HUES48 (cell line): ENCODE measurements around the gene NOD2.

ENCODE experiments used
- H3K27ac ChIP-seq: one replicate; pipeline ENCODE4 v1.7.0; 2013; ENCODE audit warnings: low read depth, low read length, inconsistent platforms
- H3K27me3 ChIP-seq: 2 replicates; pipeline ENCODE4 v1.6.1; 2013; ENCODE audit warnings: mild to moderate bottlenecking, low read length; ENCODE audit not compliant: control insufficient read depth, insufficient read depth
- H3K36me3 ChIP-seq: 2 replicates; pipeline ENCODE4 v1.6.1; 2013; ENCODE audit warnings: low read length; ENCODE audit not compliant: control insufficient read depth, insufficient read depth
- H3K4me1 ChIP-seq: 2 replicates; pipeline ENCODE4 v1.6.1; 2013; ENCODE audit warnings: mild to moderate bottlenecking, low read length; ENCODE audit not compliant: control insufficient read depth, insufficient read depth
- H3K4me3 ChIP-seq: 2 replicates; pipeline ENCODE4 v1.5.1; 2013; ENCODE audit warnings: mild to moderate bottlenecking, low read depth, low read length
- H3K9ac ChIP-seq: 2 replicates; pipeline ENCODE4 v1.6.1; 2013; ENCODE audit warnings: mild to moderate bottlenecking, low read depth, low read length, moderate library complexity
- H3K9me3 ChIP-seq: 2 replicates; pipeline ENCODE4 v1.6.1; 2013; ENCODE audit warnings: low read length; ENCODE audit not compliant: control insufficient read depth, insufficient read depth

The NOD2 gene

DNA sequence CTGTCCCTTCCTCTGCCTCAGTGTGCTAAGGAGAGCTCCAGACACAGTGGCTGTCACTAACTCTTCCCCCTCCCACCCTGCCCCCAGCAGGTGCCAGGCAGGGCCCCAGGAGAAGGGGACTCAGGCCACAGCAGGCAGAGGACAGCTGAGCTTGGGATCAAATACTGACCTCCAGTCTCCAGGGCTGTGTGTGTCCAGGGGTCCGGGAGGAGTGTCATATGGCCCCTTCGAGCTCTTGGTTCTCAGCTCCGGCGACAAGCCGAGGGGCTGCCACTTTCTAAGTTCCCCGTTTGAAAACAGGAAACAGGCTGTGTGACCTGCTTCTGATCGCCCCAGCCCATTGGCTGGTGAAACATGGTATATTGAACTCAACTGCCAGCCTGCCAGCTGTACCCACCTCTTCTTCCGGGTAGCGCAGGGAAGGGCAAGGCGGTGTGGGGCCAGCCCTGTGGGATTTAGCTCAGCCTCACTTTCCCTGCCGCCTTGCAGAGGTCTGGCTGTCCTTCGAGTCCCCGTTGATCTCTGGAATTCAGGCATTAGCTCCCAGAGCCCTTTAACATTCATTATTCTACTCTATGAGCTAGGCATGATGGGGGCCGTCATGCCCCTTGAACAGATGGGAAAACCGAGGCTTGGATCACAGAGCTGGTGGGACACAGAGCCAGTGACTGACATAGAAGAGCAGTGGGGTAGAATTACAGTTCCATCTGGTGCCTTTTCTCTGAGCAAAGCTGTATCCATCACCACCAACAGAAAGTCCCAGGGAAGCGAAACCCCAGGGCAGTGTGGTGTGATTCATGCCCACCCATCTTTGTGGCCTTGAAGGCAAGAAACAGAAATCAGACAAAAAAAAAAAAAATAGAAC lies 12.2 kb upstream of the NOD2 start, which contains the start of gene SNX20:
SNX20 (minus strand) TSS at position 292 of the 865 bp plus-strand sequence. CDS start 3,786 bp downstream, outside the sequence.
- no peak within 1 kb of the TSS for H3K27ac ChIP-seq
- H3K4me1 ChIP-seq, result no peaks in the 10 kb centered on the region
- no peak within 1 kb of the TSS for H3K4me3 ChIP-seq
- H3K9ac ChIP-seq, result no peak within 1 kb of the TSS
- H3K36me3 ChIP-seq, result no peaks in the 10 kb centered on the region
- no peaks in the 10 kb centered on the region for H3K27me3 ChIP-seq
- H3K9me3 ChIP-seq, result no peaks in the 10 kb centered on the region

DNA sequence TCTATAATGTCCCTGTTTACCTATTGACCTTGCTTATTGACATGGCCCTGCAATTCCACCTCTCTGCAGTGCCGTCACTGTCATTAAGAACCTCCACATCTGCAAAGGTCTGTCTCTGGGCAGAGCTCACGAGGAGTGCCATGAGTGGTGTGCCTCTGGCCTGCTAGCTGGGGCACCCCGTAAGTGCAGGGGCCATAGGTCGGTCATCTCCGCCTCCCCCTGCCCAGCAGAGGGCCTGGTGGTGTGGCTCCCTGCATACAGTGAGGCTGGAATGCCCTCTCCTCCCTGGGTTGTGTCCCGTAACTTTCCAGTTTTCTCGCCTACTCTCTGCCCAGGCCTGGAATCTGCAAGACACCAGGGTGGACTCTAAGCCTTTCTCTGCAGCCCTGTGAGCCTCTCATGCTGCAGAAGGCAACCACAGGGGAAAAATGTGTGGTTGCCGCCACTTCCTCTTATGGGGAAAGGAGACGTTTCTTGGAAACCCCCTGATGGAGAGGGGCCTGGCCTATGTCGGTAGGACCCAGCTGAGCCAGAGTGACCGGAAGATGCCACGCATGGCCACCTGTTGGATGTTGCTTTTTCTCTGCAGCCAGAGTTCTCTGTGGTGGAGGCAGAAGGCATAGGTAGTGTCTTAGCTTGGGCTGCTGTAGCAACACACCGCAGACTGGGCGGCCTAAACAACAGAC lies 9.6 kb upstream of the NOD2 start:
- no peak overlapping the region for H3K9ac ChIP-seq
- H3K4me1 ChIP-seq, result no peaks in the 10 kb centered on the region
- no peaks in the 10 kb centered on the region for H3K27me3 ChIP-seq
- no peaks in the 10 kb centered on the region for H3K9me3 ChIP-seq
- no peak overlapping the region for H3K4me3 ChIP-seq
- H3K36me3 ChIP-seq, result no peaks in the 10 kb centered on the region
- H3K27ac ChIP-seq, result no peak overlapping the region

DNA sequence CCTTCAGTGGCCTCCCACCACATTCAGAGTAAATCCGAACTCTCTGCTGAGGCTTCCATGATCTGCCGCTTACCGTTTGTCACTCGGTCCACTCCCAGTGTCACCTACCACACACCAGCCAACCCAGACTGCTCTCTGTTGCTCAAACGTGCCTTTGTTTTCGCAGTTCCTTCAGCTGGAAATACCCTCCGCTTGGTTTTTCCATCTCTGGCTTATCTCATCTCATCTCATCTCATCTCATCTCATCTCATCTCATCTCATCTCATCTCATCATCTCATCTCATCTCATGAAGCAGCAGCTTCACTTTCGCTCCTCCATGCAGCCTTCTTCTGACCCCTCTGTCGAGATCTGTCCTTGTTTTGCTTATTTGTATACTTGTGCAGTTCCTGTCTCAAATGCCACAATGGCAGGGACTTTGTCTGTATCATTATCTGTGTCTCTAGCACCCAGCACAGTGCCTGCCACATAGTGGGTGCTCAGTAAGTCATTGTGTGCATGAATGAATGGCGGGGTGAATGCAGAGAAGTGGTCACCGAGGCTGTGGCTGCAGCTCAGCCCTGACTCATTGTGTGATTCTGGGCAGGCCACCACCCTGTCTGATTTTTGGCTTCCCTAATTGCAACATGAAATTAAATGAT lies 8.5 kb upstream of the NOD2 start:
- H3K9ac ChIP-seq, result no peak overlapping the region
- no peaks in the 10 kb centered on the region for H3K4me1 ChIP-seq
- H3K27ac ChIP-seq, result no peak overlapping the region
- no peak overlapping the region for H3K4me3 ChIP-seq
- H3K27me3 ChIP-seq, result no peaks in the 10 kb centered on the region
- no peaks in the 10 kb centered on the region for H3K36me3 ChIP-seq
- no peaks in the 10 kb centered on the region for H3K9me3 ChIP-seq

DNA sequence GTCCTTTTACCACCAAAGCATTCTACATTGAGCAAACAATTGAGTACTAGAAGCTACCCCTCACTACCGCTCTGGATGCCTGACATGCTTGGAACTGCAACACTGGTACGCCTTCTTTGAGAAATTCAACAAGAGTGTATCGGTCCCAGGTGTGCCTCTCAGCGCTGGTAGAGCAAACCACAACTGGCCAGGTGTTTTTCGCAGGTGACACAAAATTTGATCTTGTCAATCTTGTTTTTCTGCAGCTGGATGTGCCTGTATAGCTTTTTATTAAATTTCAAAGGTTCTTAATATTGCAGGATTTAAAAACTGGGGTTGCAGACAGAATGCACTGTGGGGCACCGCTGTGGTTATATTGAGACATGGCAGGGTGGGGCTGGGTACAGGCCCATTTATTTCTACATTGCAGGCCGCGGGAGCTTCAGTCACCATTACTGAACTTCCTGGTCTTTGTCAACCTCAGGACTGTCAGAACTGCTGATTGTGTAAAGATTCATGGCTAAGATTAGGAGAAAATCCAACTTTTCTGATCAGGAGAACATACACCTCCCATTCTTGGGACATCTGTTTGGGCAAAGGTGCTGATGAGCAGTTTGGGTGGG lies 7.8 kb upstream of the NOD2 start:
- no peaks in the 10 kb centered on the region for H3K36me3 ChIP-seq
- no peak overlapping the region for H3K4me3 ChIP-seq
- H3K27me3 ChIP-seq, result no peaks in the 10 kb centered on the region
- H3K9ac ChIP-seq, result no peak overlapping the region
- no peaks in the 10 kb centered on the region for H3K9me3 ChIP-seq
- no peaks in the 10 kb centered on the region for H3K4me1 ChIP-seq
- H3K27ac ChIP-seq, result no peak overlapping the region

DNA sequence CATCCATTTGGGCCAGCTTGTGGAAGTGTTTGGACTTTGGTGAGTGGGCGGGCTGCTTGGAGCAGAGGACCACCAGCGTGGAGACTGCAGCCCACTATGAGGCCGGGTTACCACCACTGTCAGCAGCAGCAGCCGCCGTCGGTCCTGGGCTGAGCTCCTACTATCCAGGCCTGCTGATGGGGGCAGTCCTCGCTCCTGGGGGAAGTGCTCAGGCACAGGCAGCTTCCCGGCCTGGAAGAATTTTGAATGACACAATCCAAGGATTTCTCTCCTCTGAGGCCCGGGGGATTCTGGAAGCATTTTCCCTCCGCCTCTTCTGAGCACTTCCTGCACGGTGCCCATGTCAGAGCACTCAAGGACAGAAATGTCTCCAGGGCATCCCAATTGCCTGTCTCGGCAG lies 5.3 kb upstream of the NOD2 start:
- H3K4me1 ChIP-seq, result no peaks in the 10 kb centered on the region
- H3K9me3 ChIP-seq, result no peaks in the 10 kb centered on the region
- no peak overlapping the region for H3K4me3 ChIP-seq
- H3K27me3 ChIP-seq, result peaks cover 10% of the 10 kb centered on the region
- H3K27ac ChIP-seq, result no peak overlapping the region
- H3K9ac ChIP-seq, result no peak overlapping the region
- H3K36me3 ChIP-seq, result no peaks in the 10 kb centered on the region

DNA sequence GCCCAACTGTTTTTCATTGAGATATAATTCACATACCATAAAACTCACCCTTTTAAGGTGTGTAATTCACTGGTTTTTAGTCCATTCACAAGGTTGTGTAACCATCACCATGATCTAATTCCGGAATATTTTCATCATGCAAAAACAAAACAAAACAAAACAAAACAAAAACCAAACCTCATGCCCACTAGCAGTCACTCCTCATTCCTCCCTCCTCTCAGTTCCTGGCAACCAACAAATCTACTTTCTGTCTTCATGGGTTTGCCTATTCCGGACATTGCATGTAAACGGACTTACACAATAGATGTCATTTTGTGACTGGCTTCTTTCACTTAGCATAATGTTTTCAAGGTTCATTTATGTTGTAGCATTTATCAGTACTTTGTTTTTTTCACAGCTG lies 4.5 kb upstream of the NOD2 start:
- Histone ChIP-seq H3K27ac (no peak overlapping the region), H3K4me3 (no peak overlapping the region), H3K36me3 (no peaks in the 10 kb centered on the region), H3K27me3 (peaks cover 16% of the 10 kb centered on the region), H3K4me1 (no peaks in the 10 kb centered on the region), H3K9me3 (no peaks in the 10 kb centered on the region), H3K9ac (no peak overlapping the region)

DNA sequence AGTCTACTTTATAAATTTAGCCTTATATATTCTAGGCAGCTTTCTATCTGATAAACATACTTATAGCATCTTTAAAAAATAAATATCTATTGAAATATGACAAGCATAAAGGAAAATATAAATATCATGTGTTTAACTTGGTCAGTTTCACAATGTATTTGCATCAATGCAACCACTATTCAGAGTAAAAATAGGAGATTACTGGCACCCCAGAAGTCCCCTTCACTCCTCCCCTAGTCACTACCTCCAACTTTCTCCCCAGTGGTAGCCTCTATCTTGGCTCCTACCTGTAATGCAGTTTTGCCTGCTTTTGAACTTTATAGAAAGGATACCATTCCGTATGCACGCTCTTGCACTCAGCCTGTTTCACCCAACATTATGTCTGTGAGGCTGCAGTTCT lies 3.2 kb upstream of the NOD2 start:
- no peak overlapping the region for H3K4me3 ChIP-seq
- no peaks in the 10 kb centered on the region for H3K9me3 ChIP-seq
- no peaks in the 10 kb centered on the region for H3K36me3 ChIP-seq
- no peaks in the 10 kb centered on the region for H3K4me1 ChIP-seq
- no peak overlapping the region for H3K9ac ChIP-seq
- no peak overlapping the region for H3K27ac ChIP-seq
- peaks cover 26% of the 10 kb centered on the region for H3K27me3 ChIP-seq

DNA sequence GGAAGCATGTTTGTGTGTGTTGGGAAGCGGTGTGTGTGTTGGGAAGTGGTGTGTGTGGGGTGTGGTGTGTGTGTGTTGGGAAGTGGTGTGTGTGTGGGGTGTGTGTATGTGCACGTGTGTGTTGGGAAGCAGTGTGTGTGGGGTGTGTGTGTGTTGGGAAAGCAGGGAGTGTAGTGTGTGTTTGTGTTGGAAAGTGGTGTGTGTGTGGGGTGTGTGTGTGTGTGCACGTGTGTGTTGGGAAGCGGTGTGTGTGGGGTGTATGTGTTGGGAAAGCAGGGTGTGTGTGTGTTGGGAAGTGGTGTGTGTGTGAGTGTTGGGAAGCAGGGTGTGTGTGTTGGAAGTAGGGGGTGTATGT lies 785 bp upstream of the NOD2 start:
- Histone ChIP-seq H3K9ac (no peak overlapping the region), H3K9me3 (no peaks in the 10 kb centered on the region), H3K4me3 (no peak overlapping the region)

DNA sequence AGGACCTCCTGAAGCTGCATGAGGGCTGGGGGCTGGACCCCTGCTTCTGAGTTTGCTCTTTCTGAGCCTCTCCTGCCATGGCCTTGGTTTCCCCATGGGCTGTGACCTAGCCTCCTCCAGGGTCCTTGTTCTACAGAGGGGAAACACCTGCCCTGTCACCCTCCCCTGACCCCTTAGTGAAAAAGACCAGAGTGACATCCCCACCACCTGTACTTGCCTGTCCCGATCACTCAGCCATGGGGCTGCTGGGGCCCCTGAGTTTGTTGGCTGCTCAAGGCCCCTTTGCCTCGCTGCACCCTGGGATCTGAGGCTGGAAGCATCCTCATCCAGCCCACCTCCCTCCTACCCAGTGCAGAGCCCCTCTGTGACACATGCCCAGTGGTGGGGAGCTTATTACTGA lies 800 bp downstream of the NOD2 start:
- Histone ChIP-seq H3K36me3 (no peaks in the 10 kb centered on the region), H3K9me3 (no peaks in the 10 kb centered on the region), H3K27ac (no peak overlapping the region), H3K27me3 (peaks cover 26% of the 10 kb centered on the region), H3K4me3 (no peak overlapping the region), H3K4me1 (no peaks in the 10 kb centered on the region), H3K9ac (no peak overlapping the region)

More for the DNA sequence above, 785 bp upstream of the NOD2 start:
- H3K4me1 ChIP-seq, result no peaks in the 10 kb centered on the region
- H3K27ac ChIP-seq, result no peak overlapping the region
- peaks cover 26% of the 10 kb centered on the region for H3K27me3 ChIP-seq
- H3K36me3 ChIP-seq, result no peaks in the 10 kb centered on the region

DNA sequence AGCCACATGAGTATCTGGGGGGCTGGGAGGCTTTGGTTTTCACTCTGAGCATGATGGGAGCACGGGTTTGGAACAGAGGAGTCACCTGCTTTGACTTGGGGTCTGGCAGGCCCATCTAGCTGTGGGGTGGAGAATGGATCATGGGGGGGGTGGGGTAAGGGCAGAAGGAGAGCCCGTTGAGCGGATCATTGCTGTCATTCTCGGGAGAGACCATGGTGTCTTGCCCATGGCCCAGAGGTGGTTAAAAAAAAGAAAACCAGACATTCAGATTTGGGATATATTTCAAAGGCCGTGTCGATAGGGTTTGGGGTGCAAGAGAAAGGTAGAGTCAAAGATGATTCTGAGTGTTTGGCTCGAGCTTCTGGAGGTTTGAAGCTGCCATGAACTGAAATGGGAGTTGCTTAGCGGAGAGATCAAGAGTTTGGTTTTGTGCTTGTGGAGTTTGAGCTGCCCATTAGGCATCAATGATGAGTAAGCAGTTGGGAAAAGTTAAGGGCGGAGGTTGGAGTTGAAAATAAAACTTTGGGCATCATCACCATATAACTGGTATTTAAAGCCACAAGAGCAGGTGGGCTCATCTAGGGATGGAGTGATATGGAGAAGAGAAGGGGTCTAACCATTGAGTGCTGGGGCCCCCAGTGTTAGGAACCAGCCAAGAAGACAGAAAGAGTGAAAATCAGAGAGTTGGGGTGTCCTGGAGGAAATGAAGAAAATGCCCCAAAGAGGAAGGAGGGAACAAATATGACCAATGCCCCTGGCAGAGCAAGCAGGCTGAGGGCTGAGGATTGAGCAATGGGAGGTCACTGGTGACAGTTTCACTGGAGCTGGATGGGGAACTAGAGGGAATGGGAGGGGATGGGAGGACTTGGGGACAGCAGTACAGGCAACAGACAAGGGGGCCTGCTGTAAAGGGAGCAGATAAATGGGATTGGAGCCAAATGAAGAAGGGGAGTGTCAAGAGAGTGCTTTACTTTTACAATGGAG lies 1.9 kb downstream of the NOD2 start:
- Histone ChIP-seq H3K36me3 (no peaks in the 10 kb centered on the region), H3K4me3 (no peak overlapping the region), H3K27ac (no peak overlapping the region), H3K9me3 (no peaks in the 10 kb centered on the region), H3K27me3 (peaks cover 26% of the 10 kb centered on the region), H3K4me1 (no peaks in the 10 kb centered on the region), H3K9ac (no peak overlapping the region)
